HG02970 (cell line): ENCODE data around the gene SAMD15.
"Not testable (repeated sequence)": the region's sequence is repeated elsewhere in the genome, so short reads cannot be mapped to it uniquely, and the experiment has no call there.

Source experiments
- ATAC-seq: cut with Tn5 transposase; IDR thresholded peaks from one replicate; pipeline ENCODE4 v1.9.1; 2021; ENCODE audit warnings: mild to moderate bottlenecking, moderate library complexity, moderate number of reproducible peaks; ENCODE audit not compliant: unreplicated experiment, low FRiP score

SAMD15 gene

GRCh38 chr14:77376771-77377501, at the start of gene SAMD15, which contains the start of gene TMED8:
TSS of gene SAMD15 (plus strand) at chr14:77377379. CDS start at chr14:77377419, 40 bp downstream.
TSS of gene TMED8 (minus strand) at chr14:77377094. CDS start at chr14:77377053, 41 bp downstream.
- ATAC-seq: peak; percentile 87

GRCh38 chr14:77329872-77330271, 47.3 kb upstream of the SAMD15 start:
- ATAC-seq: no peak

- ATAC-seq: no peak
These were observed 41.6 kb upstream of the SAMD15 start for GRCh38 chr14:77335576-77335975.

GRCh38 chr14:77337255-77337654, 39.9 kb upstream of the SAMD15 start:
- not testable (repeated sequence) for ATAC-seq

GRCh38 chr14:77337880-77338279, 39.3 kb upstream of the SAMD15 start:
- ATAC-seq: no peak

GRCh38 chr14:77338302-77338701, 38.9 kb upstream of the SAMD15 start:
- ATAC-seq: no peak

GRCh38 chr14:77339407-77339806, 37.8 kb upstream of the SAMD15 start:
- ATAC-seq: no peak

GRCh38 chr14:77340389-77340788, 36.8 kb upstream of the SAMD15 start:
- no peak for ATAC-seq

GRCh38 chr14:77342726-77343397, 34.3 kb upstream of the SAMD15 start:
- ATAC-seq: no peak

GRCh38 chr14:77343662-77344061, 33.5 kb upstream of the SAMD15 start:
- ATAC-seq: no peak

- no peak for ATAC-seq
These were observed 32.7 kb upstream of the SAMD15 start for GRCh38 chr14:77344377-77344996.

- ATAC-seq: no peak
These were observed 30.7 kb upstream of the SAMD15 start for GRCh38 chr14:77346495-77346894.

- no peak for ATAC-seq
These were observed 29.4 kb upstream of the SAMD15 start for GRCh38 chr14:77347751-77348150.

- no peak for ATAC-seq
These were observed 23.6 kb upstream of the SAMD15 start for GRCh38 chr14:77353469-77354141.

- no peak for ATAC-seq
These were observed 21.4 kb upstream of the SAMD15 start for GRCh38 chr14:77355811-77356210.

- ATAC-seq: no peak
These were observed 20.3 kb upstream of the SAMD15 start for GRCh38 chr14:77356899-77357298.

GRCh38 chr14:77359626-77360025, 17.6 kb upstream of the SAMD15 start:
- no peak for ATAC-seq

GRCh38 chr14:77364146-77364545, 13.0 kb upstream of the SAMD15 start:
- no peak for ATAC-seq

GRCh38 chr14:77369285-77369684, 7.9 kb upstream of the SAMD15 start:
- no peak for ATAC-seq

- no peak for ATAC-seq
These were observed 4.8 kb upstream of the SAMD15 start for GRCh38 chr14:77372304-77372841.
